Hematopoietic multipotent progenitor cell treated with erythropoietin and hydrocortisone succinate and interleukin-3 and kit ligand, for 15 days (in vitro differentiated cells): ENCODE results near the gene F10.

ENCODE experiments used
- DNase-seq: peaks from one replicate; pipeline ENCODE4 v3.0.0-alpha.2; 2015; ENCODE audit warnings: low spot score

The F10 gene

DNA sequence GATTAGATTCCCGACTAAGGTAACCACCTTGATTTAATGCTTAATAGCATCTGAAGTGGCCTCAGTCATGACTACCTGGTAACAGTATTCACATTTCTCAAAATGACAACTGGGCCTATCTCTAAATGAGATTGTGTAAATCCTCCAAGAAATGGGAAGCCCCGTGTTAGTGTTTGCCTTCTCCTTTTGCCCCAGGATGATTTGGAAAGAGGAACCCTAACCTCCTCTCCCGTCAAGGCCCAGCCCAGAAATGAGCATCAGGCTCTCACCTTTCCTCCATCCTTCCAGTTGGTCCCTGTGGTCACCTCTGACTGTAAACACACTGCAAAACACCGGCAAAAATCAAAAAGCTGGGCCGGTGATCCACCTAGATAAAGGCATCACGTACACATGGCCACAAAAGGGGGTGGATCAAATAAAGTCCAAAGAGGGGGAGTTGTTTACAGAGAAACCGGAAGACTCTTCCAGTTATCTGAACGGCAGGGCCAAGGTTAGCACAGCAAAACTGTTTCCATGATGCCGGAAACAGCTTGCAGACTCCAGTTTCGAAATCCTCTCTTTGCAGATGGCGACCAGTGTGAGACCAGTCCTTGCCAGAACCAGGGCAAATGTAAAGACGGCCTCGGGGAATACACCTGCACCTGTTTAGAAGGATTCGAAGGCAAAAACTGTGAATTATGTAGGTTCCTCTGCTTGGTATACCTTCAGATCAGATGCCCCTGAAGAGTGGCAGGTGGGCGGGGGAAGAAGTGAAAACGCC, 16.4 kb downstream of the F10 start:
- no peak for DNase-seq

DNA sequence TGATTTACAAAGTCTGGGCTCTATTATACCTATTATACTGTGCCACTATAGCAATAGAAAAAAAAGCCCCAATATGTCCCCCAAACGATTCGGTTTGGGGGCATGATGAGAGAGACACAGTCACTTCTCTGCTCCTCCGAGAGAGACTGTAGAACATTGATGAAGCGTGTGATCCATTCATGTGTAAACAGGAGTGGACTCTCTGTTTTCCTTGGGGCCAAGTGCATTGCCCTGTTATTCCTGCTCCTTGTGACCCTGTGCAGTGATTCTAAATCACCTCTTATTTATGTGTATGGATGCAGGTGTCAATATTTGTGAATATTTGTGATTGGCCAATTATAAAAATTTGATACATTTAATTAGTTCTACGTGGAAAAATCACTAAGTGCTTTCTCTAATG, 17.0 kb downstream of the F10 start:
- no peak for DNase-seq

- no peak for DNase-seq
These were observed 18.3 kb downstream of the F10 start for GRCh38 chr13:113140677-113141600.

- DNase-seq = no peak
These were observed 19.0 kb downstream of the F10 start for GRCh38 chr13:113141601-113141970.

GRCh38 chr13:113142876-113143275, 20.3 kb downstream of the F10 start:
- DNase-seq = no peak

GRCh38 chr13:113143466-113144254, 21.1 kb downstream of the F10 start:
- no peak for DNase-seq

- no peak for DNase-seq
These were observed 21.6 kb downstream of the F10 start for GRCh38 chr13:113144255-113144629.

- DNase-seq = no peak
These were observed 22.9 kb downstream of the F10 start for GRCh38 chr13:113145496-113145895.

- no peak for DNase-seq
These were observed 23.5 kb downstream of the F10 start for GRCh38 chr13:113145911-113146598.

DNA sequence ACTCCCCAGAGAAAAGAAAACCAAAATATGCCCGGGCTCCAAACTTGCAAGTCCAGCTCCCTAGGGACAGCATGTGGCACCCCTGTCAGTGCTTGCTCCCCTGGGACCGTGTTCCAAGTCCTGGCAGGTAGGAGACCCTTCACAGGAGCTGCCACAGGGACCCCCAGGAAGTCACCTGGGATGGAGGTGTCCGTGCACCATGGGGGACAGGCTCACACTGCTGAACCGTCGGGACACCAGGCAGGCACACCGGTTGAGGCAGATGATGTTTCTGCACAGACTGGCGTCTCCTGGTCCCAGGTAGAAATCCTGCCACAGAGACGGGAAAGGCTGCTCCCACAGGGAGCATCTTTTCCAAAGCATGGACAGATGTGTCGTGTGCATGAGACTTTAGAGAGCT, 24.2 kb downstream of the F10 start:
- DNase-seq = no peak

- DNase-seq = no peak
These were observed 24.6 kb downstream of the F10 start for GRCh38 chr13:113147206-113147605.

- DNase-seq = no peak
These were observed 25.8 kb downstream of the F10 start for GRCh38 chr13:113148407-113148806.

GRCh38 chr13:113148940-113149503, 26.4 kb downstream of the F10 start:
- no peak for DNase-seq

- no peak for DNase-seq
These were observed 27.3 kb downstream of the F10 start for GRCh38 chr13:113149711-113150549.

DNA sequence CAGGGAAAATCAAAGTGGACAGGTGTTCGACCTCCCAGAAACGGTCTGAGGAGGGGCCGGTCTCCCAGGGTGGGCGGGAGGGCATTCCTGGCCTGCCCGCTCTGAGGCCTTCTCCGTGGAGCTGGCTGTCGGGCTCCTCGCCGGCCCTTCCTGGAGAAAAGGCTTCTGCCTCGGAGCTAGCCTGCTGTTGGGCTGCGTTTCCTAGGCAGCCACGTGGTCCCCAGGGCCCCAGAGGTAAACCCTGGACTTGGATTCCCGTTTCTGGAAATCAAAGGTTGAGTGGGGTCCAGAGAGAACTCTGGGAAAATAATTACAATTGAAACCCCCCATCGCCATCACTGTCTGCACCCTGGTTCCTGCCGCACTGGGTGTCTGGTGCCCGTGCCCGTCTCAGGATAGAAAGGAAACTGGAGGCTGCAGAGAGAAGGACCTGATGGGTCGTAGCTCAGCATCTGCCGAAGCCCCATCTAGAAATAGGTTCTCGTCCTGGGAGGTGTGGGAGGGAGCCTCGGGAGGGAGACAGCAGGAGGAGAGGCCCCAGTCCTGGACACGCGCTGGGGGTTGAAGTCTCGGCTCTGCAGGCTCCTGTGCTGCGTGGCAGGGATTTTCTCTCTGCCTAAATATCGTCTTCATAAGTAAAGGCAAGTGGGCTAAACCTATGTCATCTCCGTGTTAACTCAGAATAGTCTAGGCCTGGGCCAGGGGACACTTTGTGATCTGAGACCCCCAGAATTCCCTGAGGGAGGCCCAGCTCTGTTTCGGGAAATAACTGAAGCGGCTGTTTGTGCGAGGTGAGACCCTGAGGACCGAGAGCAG, 28.2 kb downstream of the F10 start:
- DNase-seq = no peak

DNA sequence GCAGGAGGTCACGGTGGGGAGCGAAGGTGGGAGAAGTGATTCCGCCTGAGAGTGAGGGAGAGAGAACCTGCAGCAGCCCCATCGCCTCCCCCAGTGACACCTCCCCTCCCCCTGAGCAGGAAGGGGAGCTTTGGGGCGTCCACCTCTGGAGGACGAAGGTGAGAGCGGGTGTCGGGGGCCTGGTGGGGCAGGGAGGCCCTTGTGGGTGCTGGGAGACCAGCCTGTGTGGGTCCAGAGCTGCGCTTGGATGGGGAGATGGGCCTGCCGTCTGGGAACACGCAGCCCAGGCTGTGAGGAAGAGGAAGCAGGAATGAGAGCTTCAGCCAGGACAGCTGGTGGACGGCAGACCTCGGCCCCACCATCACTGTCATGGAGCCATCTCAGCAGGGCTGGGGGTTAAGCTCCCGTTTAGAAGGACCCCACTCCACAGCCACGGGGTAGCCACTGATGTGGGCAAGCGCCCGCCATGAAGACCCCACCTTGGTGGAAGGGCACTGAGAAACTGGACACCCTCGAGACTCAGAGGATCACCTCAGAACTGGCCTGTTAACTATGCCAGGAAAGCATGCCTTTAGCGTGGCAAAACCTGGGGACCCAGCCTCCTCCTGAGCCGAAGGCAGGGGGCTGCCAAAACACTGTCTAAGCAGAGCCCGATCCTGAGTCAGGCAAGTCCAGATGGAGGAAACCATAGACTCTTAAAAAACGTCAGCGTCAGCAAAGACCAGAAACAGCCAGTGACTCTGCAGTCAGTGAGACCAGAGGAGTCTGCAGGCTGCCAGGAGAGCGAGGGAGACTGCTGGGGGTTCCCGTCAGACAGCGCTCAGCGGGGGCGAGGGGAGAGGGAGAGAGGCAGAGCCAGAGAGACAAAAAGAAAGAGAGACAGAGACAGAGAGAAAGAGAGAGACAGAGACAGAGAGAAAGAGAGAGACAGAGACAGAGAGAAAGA, 29.4 kb downstream of the F10 start:
- DNase-seq = no peak

DNA sequence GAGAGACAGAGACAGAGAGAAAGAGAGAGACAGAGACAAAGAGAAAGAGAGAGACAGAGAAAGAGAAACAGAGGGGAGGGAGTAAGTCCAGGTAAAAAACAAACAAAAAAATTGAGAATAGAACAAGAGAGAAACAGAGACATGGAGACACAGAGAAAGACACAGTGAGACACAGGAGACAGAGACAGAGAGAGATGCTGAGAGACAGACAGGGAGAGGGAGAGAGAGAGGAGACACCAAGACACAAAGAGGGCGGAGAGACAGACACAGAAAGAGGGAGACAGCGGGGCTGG, 30.0 kb downstream of the F10 start:
- DNase-seq = no peak

- no peak for DNase-seq
These were observed 30.6 kb downstream of the F10 start for GRCh38 chr13:113152984-113153809.
